NCI-H446 (cell line): ENCODE measurements around the gene DNAJC15.

Source experiments
- DNase-seq, 2 experiments: peaks; one replicate each; lab custom pipeline; 2025; lab: John Stamatoyannopoulos, UW

DNAJC15 gene

DNA sequence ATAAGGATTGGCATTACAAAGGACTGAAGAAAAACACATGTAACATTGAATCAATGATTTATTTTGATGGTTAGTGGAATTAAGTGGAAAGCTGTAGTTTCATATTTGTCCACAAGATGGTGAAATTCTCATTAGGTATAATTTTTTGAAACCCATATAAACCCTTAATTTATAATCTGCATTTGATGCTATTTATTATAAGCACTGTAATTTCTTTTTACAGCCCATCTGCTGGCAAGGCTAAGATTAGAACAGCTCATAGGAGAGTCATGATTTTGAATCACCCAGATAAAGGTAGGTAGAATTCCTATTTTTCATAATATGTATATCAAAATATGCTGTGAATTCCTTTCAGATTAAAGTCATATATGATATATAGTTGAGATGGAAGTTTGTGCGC lies 62.2 kb downstream of the DNAJC15 start:
- DNase-seq: peak; percentile 54 to 71

DNA sequence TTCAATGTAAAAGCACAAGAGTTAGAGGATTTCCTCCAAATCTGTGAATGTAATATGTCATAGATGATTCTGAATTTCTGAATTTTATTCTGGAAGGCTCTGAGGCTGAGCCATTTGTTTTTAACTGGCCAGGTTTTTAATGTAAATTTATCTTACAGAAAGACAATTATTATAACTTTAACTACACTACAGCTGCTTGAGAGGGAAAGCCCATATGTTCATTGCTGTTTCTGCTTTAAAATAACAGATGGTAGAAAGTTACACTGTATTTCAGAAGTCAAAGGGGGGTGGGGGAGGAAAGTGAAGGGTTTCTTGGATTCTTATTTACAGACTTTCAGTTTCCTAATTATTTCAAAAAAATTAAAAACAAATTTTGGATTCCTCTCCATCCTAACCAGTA lies 62.8 kb downstream of the DNAJC15 start:
- peak in 1 of 2 experiments; percentile 70 for DNase-seq

DNA sequence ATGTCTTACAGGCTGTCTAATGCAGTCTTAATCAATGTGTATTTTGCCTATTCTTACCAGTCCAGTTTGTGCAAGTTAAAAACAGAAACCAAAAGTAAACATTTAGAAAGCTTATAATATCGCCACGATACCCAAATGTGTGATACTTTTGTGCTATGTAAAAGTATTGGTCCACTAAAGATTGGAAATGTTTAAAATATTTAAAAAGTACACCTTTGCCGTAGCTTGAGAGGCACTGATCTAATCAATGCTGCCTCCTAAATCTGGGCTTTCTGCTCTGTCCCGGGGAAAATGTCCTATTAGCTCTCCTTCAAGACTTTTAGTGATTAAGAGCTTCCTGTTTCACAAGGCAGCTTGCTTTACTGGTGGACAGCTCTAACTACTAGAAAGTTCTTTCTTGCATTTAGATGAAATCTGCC lies 64.7 kb downstream of the DNAJC15 start:
- DNase-seq: no peak

DNA sequence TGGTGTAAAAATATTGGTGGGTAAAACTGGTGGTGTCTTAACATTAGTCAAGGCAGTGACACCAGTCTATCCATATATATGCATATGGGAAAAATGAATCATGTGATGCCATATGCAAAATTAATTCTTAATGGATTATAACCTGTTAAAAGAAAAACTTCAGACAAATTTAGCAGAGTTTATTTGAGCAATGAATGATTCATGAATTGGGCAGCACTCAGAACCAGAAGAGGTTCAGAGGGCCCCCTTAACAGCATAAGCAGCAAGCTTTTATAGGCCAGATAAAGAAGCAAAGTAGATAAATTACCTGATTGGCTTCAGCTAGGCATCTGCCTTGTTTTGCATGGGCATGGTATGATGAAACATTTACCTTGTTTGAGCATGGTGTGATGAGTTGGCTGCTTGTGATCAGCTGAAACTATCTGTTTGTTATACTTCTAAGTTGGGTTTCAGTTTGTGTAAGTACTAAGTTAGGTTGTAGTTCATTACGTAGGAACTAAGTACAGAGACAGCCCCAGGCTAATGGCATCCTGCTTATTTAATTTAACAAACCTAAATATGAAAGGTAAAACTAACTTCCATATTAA lies 66.6 kb downstream of the DNAJC15 start:
- DNase-seq: no peak

DNA sequence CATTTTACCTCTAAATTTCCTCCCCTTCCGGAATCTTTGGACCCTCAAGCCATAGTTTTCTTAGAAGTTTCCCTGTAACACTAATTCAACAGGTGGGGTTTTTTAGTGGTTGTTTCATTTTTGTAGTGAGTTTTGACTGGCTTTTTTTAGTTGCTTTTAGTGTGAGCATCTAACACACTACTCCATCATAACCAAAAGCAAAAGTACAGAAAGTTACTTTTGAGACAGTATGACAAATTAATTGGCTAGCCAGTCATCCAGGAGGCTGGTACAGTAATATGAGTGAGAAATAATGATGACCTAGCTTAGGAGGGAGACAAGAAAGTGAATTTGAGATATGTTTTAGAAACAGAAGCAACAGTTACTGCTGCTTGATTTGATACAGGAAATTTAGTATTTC lies 71.5 kb downstream of the DNAJC15 start:
- no peak for DNase-seq

DNA sequence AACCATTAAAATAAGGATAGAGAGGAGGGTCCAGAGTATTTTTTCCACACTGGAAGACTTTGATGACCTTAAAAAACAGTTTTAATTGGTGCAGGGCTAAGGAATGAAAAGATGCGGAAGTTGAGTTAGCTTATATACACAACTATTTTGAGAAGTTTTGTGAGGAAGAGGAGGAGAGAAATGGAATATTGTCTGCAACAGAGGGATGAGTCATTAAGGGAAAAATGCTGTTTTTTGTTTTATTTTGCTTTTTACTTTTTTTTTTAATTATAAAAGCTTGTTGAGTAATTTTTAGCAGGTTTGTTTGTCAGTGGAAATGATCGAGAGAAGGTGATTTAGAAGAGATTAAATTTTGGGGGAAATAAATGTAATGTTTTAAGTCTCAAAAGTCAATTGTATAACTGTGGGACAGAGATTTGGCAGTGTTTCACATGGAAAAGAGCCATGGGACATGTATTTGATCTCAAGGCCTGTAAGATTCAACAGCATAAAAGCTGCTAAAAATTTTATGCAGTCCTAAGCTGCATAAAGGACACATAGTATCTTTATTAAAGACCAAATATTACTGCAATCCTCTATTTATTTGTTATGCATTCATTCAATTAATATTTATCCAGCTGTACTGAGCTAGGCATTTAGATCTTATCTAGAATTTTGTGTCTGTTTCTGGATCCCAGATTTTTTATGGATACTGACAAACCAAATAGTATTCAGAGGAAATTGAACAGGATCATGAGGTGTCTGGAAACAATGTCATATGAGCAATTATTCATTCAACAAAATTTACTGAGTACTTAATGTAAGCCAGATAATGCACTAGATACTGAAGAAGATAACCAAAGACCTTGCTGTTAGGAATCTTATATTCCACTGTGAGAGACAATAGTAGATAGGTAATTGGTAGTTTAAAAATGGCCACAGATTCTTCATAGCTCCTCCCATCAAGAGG lies 72.7 kb downstream of the DNAJC15 start:
- peak in 1 of 2 experiments; percentile 9 for DNase-seq

DNA sequence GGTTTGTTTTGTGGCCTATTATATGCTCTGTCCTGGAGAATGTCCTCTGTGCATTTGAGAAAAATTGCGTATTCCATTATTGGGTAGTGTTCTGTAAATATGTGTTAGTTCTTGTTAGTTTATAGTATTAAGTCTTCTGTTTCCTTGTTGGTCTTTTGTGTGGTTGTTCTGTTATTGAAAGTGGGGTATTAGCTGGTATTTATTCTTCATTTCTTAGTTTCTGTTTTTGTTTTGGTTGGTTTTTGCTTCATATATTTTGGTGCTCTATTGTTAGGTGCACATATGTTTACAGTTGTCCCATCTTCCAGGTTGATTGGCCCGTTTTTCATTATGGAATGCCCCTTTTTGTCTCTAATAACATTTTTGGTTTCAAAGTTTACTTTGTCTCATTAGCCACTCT lies 77.3 kb downstream of the DNAJC15 start:
- no peak for DNase-seq

DNA sequence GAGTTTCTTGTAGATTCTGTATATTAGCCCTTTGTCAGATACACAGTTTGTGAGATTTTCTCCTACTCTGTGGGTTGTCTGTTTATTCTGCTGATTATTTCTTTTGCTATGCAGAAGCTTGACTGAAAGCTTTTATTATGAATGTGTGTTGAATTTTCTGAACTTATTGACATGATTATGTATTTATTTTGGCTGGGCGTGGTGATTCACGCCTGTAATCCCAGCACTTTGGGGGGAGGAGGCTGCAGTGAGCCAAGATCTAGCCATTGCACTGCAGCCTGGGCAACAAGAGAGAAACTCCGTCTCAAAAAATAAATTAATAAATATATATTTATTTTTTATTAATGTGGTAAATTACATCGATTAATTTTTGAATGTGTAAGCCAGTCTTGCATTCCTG lies 78.9 kb downstream of the DNAJC15 start:
- no peak for DNase-seq

DNA sequence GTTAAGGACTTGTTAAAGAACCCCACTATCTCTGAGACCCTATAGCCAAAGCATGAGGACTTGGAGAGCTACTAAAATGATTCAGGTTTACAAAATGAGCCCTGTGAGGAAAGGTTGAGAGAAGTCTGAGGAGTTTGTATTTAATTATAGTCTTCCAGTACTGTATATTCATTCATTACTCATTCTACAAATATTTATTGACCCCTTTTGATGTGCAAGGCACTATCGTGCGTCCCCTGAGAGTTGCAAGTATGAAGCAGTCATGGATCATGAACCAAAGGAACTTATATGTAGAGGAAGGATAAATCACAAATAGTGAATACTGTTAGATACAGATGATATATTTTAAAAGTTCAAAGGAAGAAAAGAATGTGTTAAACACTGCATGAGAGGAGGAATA lies 84.4 kb downstream of the DNAJC15 start:
- no peak for DNase-seq

DNA sequence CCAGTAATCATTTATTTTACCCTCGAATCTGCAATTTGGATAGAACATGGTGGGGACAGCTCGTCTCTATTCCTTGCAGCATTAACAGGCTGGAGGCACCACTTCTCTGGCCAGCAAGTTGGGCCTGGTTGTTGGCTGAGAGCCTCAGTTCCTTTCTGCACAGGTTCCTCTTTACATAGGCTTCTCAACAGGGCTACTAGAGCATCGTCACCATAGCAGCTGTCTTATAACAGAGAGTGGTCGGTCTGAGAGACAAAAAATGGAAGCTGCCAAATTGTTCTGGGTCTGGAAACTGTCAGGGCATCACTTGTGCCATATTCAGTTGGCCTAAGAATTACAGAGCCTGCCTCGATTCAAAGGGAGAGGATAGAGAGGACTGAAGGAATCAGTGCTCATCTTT lies 86.7 kb downstream of the DNAJC15 start:
- peak; percentile 75 to 79 for DNase-seq

DNA sequence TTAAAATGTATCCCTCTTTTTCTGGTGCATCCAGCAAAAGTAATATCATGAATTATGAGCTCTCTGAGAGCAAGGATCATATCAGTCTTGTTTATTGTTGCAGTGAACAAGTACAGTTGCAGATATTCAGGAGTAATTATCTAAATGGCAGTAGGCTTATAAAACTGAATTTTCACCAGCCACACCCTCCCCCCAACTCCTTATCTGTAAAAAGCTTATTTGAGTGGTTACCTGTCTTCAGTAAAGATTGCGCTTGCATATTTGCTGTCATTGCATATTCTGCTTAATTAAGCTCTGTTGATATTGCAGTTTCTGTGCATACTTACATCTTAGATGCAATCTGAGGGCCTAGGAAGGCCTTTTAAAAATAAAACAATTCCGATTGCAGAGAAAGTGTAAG lies 87.3 kb downstream of the DNAJC15 start:
- no peak for DNase-seq

DNA sequence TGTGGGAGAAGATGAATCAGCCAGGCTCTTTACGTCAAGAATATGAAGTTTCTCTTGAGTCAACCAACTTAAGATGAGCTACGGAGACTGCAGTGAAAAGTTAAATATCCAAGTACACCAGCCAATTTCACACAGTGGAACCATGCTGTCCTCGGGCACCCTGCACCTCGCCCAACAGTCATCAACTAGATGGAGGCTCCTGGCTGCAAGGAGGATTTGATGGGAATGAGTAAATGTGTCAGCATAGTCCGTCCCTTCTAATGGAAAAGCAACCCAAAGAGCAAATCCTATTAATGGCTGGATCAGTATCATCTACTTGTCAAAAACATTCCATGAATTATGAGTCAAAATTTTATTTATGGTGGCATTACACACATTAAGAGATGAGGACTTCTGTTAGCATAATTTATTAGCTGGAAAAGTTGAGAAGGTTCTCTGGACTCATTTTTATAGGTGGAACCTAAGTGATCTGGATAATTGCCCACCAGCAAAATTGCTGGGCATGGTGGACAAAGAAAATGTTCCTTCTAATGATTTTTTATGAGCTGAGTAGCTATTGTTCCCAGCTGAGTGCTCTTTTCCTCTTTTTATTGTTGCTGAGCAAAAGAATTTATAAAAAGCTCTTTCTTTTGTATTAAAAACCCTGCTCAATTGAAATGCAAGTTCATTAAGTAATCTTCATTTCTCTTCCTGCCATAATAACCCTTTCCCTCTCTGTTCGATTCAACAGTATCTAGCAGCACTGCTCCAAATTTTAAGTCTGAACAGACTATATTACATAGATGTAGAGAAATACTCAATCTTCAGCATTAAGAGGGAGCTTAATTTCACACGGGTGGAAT lies 88.4 kb downstream of the DNAJC15 start:
- DNase-seq: no peak

DNA sequence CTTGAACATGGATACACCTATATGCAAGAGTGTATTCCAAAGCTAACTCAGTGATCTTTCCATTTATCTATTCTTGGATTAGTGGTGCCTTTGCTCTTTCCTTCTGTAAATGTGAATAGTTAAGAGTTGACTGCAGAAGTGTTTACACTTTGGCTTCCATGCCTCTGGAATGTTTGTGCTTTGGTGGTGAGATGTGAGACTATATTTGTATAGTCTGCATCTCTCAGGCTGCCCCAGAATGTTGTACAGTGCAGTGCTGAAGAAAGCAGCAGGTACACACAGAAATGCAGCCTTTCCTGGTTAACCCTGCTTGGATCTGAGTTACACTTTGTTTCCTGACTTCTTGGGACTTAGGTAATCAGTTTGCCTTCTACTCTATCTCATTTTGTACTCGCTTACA lies 90.2 kb downstream of the DNAJC15 start:
- DNase-seq: no peak

DNA sequence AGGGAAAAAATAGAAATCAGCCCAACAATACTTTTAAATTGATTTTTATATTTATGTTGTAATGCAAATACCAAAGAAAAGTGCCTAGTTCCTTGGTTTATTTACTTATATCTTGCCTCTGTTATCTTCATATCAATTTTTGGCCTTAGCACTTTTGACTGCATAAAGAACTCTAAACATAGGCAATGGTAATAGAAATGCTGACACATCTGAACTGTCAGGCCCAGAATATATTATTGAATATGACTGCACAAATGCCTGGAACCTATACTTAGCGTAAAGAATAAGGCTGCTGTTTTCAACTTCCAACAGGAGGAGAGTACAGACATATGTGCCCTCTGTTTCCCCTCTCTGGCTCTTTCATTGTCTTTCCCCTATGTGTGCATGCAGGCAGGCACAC lies 91.1 kb downstream of the DNAJC15 start:
- DNase-seq: no peak

DNA sequence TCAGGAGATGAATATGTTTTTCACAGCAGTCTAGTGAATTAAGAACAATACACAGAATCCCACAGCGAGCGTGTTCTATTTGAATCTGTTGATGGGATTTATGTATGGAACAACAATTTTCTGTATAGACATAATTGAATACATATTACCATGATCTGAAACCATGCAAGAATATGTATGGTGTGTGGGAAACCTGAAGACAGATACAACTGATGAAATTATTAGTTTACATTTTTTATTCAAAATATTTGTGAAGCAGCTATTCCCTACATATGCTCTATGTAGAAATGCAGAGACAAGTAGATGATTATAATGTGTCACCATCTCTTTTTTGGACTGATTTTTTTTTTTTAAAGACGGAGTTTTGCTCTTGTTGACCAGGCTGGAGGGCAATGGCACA lies 91.8 kb downstream of the DNAJC15 start:
- no peak for DNase-seq

DNA sequence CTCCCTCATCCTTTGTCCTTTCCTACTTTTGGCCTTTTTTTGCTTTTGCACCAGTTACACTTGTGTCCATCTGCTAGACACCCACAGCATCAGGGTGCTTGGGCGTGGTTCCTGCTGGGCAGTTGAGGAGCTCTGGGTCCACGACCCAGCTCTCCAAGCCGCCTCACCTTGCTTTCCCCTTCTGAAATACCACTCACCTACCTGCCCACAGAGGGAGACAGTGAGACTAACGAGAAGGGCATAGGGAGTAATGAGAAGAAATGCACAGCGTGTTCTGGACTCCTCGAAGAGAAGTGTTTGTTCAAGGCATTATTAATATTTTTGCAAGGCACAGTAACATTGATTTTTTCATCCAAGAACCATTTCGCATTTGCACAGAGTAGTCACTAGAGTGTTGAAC lies 92.9 kb downstream of the DNAJC15 start:
- DNase-seq: no peak

DNA sequence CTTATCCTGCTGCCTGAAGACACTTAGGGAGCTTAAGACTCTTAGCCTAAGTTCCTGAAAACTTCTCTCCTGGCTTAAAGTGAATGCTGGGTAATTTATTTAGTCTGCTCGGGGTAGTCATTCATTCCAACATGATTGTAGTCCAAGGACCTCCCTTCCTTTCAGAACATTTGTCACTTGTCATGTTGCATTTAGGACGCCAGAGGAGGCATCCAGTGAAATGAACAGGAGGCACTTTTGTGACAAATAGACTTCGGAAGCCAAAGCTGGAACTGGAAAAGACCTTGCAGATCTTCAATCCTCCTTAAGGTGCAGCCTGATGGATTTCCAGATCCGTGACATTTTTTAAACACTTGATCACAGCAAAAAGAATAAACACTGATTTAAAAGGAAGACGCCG lies 95.1 kb downstream of the DNAJC15 start:
- no peak for DNase-seq

DNA sequence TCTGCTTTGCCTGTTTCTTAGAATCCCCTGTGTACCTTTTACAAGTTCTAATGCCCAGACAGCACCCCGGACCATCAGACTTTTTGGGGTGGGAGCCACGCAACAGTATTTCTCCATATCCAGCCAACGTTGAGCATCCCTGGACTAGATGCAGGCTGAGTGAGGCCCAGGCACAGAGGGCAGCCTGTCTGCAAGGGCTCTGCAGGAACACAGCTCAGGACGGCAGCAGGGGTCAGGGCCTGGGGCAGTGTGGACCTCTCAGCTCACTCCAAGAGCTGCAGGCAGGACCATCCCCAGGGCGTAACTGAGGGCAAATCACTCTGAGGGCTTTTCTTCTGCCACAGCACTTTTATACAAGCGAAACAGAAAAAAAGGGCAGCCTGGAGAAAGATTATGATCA lies 95.8 kb downstream of the DNAJC15 start:
- no peak for DNase-seq

DNA sequence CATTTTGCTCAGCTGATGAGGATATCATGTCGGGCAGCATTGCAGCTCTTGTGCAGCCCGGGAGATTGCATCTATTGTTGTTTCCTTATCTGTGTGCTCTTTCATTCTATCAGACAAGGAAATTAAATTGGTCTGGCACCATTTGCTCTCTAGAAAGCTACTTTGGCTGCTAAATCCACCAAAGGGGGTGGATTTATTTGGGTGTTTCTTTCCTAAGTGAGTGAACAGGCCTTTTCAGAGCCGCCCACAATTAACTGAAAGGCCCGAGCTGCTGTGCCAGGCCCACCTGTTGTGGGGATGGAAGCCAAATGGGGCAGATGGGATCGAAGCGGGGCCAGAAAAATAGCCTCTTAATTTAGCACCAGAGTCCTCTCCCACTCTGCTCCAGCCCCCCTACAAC lies 99.4 kb downstream of the DNAJC15 start:
- peak; percentile 79 to 93 for DNase-seq

DNA sequence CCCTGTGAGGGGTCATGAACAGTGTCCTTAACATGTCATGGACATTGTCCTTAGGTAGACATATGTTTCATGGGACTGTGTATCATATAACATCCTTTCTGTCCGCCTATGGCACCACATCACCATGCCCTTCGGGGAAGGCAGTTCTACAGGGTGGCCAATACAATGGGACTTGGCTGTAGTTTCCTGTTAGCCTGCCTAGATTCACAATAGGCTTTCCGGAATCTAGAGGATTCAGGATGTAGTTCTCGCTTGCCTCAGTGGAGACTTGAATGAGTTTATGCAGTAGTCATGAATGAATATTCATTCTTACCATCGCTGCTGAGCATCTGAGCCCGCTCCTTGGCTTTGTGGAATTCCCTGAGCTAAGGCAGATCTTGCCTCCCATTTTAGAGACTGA lies 100.5 kb downstream of the DNAJC15 start:
- no peak for DNase-seq

DNA sequence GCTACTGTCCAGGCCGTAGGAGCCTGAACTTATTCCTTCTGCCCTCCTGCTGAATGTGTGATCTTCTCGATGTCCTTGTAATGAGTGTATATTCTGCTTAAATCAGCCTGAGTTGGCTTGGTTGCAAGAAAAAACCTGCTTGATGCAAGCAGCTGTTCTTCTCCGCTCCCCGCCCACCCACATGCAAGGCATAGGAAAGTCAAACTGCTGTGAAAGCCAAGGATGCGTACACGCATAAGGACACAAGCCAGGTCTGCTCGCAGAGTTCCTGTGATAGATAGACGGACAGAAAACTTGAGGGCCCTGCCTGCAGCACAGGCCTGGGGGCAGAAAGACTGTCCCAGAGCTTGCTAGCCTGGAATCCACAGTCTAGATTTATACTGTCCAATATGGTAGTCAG lies 101.1 kb downstream of the DNAJC15 start:
- DNase-seq: peak in 1 of 2 experiments; percentile 48

DNA sequence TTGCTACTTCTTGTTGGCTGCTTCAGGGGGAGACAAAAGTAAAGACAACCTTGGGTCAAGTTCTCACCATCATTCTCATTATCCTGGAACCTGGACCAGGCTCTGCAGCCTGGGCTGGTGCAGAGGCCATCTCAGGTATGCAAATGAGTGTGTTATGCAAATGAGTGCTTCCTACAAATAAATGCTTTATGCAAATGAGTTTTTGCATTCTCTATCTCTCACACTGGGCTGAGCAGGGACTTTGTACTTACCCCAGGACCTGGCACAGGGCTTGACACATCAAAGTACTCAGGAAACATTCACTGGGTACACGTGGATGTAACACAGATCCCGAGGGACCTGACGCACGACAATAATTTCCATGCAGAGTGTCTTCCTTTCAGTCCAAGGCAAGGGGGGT lies 103.0 kb downstream of the DNAJC15 start:
- DNase-seq: no peak
